Activated T-cell treated with anti-CD3 and anti-CD28 coated beads for 48 hours (primary cell): Measurements from ENCODE around the gene KRT72.

Experiments used
- DNase-seq: peaks from one replicate; pipeline ENCODE4 v3.0.0-alpha.2; 2020; ENCODE audit warnings: low read depth

Gene KRT72

DNA sequence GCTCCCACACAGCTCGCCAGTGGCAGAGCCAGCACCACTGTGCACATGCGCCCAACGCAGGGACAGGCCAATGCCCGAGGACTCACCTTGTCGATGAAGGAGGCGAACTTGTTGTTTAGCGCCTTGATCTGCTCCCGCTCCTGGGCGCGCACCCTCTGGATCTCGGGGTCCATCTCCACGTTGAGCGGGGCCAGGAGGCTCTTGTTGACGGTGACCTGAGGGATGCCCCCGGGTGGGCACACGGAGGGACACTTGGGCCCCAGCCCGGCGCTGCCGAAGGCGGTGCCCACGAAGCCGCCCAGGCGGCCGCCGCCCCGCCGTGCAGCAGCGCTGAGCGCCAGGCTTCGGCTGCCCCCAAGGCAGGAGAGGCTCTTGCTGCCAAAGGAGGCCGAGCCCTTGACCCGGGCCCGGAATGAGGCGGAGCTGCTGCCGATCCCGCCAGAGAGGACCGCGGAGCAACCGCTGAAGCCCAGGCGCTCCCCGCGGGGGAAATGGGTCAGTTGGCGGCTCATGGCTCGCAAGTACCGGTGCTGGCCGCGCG lies at the start of gene KRT72:
Gene KRT72, minus strand, starts transcription at position 523 of the 541 bp plus-strand sequence. Its CDS starts 11 bp downstream, at position 512.
- DNase-seq: no peak

DNA sequence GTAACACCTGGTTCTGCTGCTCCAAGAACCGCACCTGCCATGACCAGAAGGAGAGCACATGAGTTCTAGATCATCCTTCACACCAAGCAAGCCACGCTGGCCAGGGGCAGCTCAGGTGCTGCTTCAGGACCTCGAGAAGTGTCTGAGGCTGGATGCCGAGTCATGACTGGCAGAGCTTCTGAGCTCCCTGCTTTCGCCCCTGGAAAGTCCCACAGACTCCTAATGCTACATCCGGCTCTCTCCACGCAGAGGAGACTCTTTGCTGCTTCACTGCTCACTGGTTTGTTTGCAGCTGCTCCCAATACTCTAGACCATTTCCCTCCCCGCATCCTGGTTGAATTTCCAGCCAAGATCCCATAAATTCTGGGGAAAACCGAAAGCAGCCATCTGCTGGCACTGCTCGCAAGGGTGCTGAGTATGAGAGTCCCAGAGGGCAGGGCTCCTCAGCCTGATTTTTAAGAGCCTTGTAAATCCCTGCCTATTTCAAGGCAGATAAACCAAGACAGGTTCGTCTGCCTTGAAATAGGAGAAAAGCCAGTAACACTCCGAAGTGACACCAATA lies 49.3 kb upstream of the KRT72 start:
- no peak for DNase-seq

DNA sequence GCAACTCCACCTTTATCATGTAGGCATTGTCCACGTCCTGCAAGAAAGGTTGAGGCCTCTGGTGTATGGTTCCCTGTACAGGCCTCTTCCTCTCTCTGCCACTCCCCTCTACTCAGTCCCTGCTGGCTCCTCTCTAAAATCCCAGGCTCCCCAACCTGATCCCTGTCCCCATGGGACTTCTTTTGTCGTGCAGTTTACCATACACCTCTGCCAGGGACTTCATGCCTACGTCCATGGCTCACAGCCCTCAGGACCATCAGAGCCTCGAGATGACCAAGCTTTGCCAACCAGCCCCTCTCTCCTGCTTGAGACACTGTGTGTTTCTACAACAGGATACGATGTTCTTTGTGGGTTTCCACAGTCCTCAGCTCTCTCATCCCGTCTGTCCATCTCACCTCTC lies 47.8 kb upstream of the KRT72 start:
- DNase-seq: no peak

DNA sequence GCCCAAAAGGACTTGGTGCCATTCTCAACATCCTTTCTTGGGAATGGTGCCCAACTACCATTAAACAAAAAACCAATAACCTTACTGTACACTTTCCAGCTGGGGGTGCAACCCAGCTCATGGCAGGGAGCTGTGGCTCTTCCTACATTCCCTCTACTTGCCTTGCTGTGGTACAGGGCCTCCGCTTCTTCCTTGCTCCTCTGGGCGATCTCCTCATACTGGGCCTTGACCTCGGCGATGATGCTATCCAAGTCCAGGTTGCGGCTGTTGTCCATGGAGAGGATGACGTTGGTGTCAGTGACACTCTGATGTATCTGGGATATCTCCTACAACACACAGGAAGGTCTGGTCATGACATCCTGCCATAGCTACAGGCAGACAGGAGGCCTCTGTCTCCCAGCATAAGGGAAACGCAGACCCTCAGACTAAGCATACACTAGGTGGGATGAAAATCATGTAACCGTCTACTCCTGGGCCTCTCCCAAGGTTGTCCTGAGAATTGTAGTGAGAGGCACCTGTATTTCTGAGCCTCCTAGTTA lies 46.8 kb upstream of the KRT72 start:
- DNase-seq: no peak

DNA sequence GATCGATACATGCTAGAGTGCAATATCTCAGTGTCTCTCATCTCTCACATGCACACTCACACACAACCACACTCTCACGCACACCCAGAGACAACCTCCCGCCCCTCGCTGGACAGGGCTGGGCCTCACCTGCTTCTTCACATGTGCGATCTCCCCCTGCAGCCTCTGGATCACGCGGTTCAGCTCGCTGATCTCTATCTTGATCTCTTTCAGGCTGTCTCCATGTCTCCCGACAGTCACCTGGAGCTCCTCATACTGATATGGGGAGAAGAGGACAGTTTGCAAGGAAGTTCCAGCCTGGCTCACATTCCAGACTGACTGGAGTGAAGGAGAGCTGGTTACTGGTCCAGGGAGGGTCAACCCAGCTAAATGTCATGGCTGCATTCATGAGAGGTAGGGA lies 46.3 kb upstream of the KRT72 start:
- no peak for DNase-seq

DNA sequence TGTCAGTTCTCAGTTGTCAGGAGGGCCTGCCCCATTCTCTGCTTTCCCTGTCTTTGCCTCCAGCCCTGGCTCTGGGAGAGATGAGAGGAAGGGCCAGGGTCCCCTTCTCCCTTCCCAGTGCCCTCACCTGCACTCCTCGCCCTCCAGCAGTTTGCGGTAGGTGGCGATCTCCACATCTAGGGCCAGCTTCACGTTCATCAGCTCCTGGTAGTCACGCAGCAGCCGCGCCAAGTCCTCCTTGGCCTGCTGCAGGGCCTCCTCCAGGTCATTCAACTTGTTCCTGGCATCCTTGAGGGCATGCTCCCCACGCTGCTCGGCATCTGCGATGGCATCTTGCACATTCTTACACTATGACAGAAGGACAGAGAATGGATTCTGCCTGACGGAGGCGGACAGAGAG lies 45.4 kb upstream of the KRT72 start:
- no peak for DNase-seq

DNA sequence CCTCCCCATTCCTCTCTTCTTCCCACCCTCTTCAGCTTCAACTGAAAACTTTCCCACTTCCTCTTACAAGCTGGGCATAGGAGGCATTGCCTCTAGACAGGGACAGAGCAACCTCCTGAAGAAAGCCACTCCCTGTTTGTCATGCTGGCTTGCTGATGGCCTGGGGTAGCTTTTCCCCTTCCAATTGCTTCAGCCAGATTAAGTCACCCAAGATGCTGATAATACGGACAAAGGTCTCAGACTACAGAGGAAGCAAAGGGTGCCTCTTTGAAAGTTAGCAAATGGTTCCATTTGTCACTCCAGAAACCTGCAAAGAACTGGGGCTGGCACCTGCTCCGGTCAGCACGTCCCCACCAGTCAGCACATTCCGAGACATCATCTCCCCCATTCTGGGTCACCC lies 44.7 kb upstream of the KRT72 start:
- no peak for DNase-seq

DNA sequence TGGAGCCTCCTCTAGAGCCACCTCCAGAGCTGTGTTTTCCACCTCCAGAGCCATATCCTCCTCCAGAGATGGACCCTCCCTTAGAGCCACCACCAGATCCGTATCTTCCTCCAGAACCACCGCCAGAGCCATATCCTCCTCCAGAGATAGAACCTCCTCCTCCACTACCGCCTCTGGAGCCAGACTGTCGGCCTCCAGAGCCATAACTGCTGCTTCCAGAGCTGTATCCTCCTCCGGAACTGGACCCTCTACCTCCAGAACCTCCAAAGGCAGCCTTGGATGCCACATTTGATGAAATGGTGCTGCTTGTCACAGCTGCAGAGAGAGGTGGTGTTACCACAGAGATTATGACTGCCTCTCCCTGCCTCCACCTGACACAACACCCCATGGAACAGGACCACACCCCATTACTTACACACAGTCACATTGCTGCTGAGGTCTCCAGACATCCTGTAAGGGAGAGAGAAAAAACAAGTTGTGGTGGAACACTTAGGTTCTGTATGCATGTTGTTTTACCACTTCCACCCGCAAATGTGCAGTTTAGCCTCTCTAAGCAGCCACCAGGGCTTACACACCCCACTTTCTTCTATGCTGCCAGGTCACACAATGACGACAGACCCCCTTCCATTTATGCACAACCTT lies 44.0 kb upstream of the KRT72 start:
- DNase-seq: no peak

DNA sequence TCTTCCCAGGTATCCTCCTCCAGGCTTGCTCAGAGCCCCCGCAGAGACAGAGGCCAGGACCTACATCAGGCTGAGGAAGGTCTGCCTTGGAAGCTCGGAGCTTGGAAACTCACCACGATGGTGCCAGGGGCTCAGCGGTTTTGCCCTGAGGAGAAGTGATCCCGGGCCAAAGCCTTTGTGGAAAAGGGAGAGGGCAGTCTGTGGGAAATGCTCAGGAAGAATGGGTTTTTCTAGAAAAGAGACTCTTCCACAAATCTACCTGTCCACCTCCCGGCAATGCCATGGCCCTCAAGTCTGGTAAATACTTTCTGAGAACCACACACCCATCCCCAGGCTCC lies 42.8 kb upstream of the KRT72 start:
- no peak for DNase-seq

DNA sequence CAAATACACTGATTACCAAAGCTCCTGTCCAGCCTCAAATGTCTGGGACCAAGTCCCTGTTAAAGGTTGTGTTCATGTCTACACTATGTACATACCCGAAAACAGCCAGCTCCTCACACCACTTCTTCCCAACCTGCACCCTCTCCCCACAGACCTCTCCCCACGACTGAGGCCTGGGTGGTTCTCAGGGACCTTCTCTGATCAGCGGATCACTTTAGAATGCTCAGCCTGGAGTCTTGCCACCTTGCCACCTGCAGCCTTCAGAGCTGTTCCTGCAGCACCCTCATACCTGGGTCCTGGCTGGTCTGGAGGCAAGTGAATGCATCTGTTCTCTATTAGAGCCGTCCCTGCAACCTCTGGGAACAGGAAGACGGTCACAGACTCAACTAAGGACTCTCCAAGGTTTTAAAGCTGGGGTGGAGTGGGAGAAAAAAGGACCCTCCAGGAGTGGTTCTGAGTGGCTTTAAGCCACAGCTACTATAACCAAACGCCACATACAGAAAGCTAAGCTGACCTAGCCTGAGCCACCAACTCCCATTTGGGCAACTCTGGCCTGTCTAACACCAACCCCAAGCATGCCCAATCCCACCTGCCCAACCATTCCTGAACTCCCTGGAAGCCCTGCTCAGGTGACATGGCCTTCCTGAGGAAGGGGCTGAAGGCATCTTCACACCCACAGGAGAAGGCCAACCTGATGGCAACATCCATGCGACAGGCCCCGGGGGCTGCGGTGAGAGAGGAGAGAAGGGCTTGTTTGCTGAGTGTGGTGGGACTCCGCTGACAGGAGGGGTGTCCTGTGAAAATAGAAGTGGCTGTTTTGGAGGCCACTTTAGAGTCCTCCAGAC lies 42.2 kb upstream of the KRT72 start:
- DNase-seq: no peak

DNA sequence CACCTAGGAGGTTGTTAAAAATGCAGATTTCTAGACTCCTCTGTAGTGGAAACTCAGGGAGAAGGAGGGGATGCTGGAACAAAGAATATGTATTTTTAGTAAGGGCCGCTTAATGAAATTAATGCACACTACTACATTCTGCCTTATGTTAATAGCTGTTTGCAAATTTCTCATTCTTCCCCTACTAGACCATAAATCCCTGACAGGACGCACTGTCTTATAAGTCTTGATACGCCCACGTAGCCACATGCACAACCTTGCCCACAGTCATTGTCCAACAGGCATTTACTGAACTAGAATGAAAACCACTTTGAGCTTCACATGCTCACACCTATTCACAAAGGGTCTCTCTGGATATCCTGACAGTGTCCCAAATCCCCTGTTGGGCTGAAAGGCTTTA lies 40.2 kb upstream of the KRT72 start:
- DNase-seq: no peak

DNA sequence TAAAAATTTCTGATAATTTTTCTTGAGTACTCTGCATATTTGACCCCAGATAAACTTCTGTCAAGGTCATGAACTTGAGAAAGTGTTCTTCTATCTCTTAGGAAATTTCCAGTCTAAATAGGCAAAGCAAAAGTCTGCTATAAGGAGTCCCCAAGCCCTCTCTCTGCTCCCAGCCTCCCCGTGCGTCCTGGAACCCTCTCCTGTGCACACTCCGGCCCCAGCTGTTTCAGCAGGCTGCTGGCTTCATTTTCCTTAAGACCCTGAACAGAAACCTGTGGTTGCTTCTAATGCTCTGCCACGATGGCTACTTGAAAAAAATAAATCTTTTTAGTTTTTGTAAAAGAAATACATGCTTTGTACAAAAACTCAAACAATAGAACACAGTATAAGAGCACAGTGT lies 36.0 kb upstream of the KRT72 start:
- no peak for DNase-seq

DNA sequence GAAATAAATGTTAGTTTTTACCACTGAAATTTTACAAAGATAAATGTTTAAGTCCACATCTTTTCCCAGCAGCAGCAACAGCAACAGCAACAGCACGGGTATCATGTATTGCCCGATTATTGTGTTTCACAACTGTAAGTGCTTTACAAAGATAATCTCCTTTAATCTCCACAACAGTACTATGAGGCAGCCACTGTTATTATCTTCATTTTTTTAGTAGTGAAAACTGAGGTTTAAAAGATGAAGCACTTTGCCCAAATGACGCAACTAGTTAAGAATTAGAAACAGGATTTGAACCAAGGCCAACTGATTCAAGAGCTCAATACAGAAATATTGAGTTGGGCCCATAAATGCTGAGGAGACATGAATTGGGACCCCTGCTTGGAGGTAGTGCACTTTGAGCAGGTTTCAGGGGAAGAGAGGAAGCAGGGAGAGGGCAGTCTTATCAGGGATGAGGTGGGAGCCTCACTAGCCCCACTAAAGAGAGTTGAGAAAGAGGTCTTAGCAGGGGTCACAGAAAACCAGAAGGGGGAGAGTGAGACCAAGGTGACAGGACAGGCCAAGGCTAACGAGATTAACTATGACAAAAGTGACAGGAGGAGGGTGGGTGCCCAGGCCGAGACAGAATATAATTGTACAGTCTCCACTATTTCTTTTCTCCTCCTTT lies 35.5 kb upstream of the KRT72 start:
- DNase-seq: no peak

DNA sequence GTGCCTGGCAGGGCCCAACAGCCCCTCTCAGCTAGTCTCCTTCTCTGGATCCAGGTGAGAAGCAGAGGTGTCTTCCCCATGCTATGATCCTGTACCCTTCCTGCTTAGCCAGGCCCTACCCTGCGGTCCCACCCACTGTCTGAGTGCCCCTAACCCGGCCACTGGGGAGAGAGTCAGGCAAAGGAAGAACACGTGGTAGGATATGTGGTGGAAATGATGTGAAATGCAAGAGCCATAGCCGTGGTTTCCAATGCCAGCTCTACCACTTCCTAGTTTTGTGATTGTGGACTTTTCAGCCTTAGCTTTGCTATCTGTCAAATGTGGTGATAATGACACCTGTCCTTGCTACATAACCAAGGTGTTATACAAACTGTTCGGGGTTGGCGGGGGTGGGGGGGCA lies 34.9 kb upstream of the KRT72 start:
- DNase-seq: no peak

DNA sequence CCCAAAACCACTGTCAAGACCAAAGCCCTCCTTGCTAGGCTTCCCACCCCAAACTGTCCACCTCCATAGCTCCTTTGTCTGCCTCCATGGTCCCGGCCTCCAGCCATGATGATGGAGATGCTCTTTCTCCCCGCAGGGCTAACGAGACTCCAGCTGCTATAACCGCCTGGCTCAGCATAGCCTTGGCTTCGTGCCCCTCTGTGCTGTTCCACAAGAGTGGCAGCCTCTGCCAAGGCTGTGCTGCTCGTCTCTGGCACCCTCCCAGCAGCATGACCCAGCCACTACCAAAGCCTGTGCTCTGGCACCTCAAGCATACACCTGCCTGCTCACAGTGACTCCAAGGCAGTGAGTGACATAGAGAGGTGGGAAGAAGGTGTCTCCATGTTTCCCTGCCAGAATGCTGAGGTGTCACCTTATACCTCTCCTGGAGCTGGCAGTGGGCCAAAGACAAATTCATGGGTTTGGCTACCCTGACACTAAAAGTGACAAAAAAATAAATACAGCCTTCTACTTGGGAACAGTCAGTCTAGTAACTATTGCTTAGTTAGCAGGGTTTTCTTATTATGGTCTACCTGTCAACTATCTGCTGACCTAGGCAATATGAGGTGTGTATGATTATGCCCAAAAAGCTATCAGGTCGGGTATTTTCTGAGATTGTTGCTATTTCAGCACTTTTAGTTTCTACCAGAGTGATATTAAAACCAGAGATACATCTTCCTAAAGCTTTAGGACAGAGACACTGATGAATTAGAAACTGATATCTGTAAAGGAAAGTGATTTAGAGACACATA lies 33.2 kb upstream of the KRT72 start:
- DNase-seq: no peak

DNA sequence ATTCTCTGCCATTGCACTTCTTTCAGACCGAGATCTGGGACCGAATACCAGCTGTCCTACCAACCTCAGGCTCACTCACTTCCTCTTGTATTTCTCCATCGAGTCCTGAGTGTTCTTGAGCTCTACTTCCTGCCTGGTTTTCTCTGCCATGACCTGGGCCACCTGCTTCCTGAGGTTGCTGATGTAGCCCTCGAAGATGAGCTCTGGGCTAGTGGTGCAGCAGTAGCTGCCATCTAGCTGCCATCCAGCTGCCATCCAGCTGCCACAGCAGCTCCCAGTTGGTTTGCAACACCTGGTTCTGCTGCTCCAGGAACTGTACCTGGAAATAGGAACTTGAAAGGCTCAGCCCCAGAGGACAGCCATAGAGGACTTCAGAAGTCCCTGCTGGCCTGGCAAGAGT lies 32.1 kb upstream of the KRT72 start:
- DNase-seq: no peak

DNA sequence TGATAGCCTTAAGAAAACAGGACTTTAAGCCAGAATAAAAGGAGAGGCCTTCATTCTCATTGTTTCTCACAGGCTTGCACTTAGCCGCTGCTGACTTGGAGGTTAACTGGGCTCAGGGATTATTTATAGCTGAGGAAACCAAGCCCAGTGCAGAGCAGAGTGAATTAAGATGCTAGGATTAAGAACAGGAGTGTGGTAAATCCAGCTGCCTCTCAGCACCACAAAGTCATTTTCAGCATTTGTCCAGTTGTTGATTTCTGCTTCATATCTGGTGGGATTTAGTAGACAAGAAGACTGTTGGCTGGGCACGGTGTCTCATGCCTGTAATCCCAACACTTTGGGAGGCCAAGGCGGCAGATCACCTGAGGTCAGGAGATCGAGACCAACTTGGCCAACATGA lies 31.4 kb upstream of the KRT72 start:
- no peak for DNase-seq

DNA sequence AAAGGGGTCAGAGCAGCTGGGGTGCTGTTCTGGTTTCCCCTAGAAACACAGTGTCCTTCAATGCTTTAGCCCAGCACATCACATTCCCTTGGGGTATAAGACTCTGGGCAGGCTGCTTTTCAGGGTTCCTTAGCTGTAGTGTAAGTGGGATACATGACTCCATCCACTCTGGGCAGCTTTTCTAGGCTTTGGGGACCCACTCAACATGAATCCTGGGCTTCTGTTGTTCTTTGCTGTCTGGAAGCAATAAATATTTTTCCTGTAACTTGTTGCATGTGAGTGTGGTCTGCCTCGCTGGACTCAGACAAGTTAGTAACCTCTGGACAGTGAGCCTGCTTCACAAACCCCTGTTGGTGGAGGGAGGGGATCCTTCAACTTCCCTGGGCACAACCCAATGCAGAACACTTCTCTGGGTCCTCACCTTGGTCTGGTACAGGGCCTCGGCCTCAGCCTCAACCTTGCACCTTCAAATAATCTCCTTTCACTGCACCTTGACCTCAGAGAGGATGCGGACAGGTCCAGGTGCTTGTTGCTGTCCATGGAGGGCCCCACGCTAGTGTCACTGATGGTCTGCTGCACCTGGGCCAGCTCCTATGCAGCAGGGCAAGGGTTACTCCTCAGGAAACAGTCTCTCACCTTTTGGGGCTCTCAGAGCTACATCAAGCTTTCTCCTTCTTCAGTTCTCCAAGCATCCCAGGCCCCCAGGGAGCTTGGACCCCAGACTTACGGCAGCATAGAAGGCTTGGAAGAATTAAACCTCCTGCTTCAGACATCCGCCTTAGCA lies 30.6 kb upstream of the KRT72 start:
- no peak for DNase-seq

DNA sequence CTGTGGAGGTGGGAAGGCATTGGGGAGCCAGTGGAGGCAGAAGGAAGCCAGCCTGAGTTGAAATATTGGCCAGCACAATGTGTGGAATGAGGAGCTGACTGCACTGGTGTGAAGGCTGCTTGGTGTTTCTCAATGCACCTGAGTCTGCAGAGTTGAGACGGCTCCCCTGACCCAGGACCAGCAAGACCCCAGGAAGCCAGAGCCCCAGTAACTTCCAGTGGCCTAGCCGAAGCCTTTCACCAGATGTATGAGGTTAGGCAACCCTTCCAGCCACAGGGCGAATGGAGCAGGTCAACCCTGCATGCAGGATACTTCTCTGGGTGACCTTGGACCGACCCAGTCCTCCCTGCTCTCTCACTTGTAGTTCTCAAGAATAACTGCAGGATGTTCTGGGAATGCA lies 30.0 kb upstream of the KRT72 start:
- no peak for DNase-seq

DNA sequence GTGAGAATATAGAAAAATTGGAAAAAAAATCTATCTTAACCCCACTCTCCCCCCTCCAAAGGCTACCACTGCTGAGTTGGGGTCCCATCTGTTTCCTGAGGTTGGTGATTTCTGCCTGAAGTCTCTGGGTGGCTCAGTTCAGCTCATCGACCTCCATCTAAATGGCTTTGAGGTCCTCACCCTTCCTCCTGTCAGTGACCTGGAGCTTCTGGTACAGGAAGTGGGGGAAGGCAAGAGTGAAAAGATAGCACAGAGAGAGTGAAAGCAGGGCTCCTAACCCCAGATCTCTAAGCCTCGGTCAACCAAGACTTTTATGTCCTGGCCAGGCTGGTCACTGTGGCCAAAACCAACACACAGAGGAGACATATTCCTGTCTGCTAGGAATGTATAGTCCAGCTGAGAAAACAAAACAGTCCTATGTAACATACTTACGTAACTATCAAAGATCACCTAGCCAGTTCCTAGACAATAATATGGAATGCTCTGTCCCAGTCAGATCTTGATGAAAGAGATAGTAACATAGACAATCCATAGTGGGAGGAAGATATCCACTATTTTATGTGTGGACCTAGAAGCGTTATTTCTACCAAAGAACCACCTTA lies 29.4 kb upstream of the KRT72 start:
- no peak for DNase-seq
